Tibial nerve (tissue), 4 donors: ENCODE measurements around the gene SEMA3E. TPM values are rescaled to one million over a fixed set of nuclear protein-coding genes. Genes with fewer than 3 reads are reported as not detected.

Experiments used
- DNase-seq, 2 donors: peaks; one replicate each; pipeline ENCODE4 v3.0.0-alpha.2; 2019; ENCODE audit warnings: low spot score in 2 of 2
- H3K27ac ChIP-seq, 4 donors: fragments of 200-600 bp; sonication (generic) in 3 of 4; one replicate each; pipeline ENCODE4 v1.5.1; 2017 to 2019; ENCODE audit warnings: mild to moderate bottlenecking in 1 of 4
- H3K27me3 ChIP-seq, 2 donors: fragments of 200-600 bp; sonication (generic) in 1 of 2; one replicate each; pipeline versions ENCODE4 v1.5.1 to v1.6.0; 2017 to 2019
- H3K36me3 ChIP-seq, 3 donors: fragments of 200-600 bp; sonication (generic); one replicate each; pipeline ENCODE4 v1.5.1; 2018 to 2019
- H3K4me1 ChIP-seq, 4 donors: fragments of 200-600 bp; sonication (generic) in 3 of 4; one replicate each; pipeline ENCODE4 v1.5.1; 2017 to 2019
- H3K4me3 ChIP-seq, 4 donors: fragments of 200-600 bp; sonication (generic) in 3 of 4; one replicate each; pipeline ENCODE4 v1.5.1; 2017 to 2019; ENCODE audit warnings: mild to moderate bottlenecking in 1 of 4, moderate library complexity in 1 of 4
- H3K9me3 ChIP-seq, 4 donors: fragments of 200-600 bp; sonication (generic) in 3 of 4; one replicate each; pipeline ENCODE4 v1.5.1; 2017 to 2019
- EP300 ChIP-seq, 2 donors: sonication (generic); formaldehyde crosslinking; IDR thresholded peaks; one replicate each; pipeline ENCODE4 v1.6.1; 2017; ENCODE audit warnings: antibody characterized with exemption in 2 of 2, mild to moderate bottlenecking in 1 of 2
- POLR2A ChIP-seq, 2 donors: fragments of 450-650 bp; IDR thresholded peaks; one replicate each; pipeline ENCODE4 v1.6.1; 2017; ENCODE audit warnings: antibody characterized with exemption in 2 of 2, mild to moderate bottlenecking in 2 of 2, moderate library complexity in 2 of 2
- WGBS, 2 donors: methylation state at CpG; one replicate each; pipeline ENCODE4 v1.1.5; 2018; 5-methylcytosine and 5-hydroxymethylcytosine counted together
- total RNA-seq, 4 donors: library from RNA; depleted of rRNA; stranded (reverse); fragments of >200 nt; gene quantifications; one replicate each; pipeline ENCODE4 v1.1.0, GENCODE V29; 2016
- TF ChIP-seq, protein P1 (sequence below), 5 experiments: fragments of 200-600 bp in 3 of 5; fragments of 450-650 bp in 2 of 5; sonication (generic) in 3 of 5; IDR thresholded peaks; one replicate each; pipeline ENCODE4 v1.5.1; 2016 to 2019; ENCODE audit warnings: antibody characterized with exemption in 5 of 5, mild to moderate bottlenecking in 3 of 5, moderate library complexity in 2 of 5

SEMA3E gene
- total RNA-seq, 4 donors from 2014 or later: 0.60 to 21.9 (median 2.9) TPM

DNA sequence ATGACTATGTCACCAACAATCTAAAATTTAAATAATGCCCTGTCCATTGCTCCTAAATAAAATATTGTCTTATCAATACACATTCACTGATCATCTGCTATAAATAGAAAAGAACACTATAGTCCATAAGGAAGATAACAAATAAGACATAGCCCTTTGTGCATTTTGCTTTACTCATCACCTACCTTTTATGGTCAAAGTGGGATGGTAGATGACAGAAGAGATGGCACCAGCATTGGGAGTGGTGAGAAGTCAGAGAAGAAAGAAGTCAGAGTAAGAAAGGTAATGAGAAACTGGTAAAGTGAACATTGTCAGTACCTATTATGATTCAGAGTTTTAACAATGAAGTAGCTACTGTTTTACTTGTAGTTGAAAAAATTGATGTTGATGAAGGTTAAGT lies 31.1 kb downstream of the SEMA3E start:
- DNase-seq: no peak
- Histone ChIP-seq H3K9me3 (peaks cover 0 to 5% (median 0%) of the 10 kb centered on the region in 4 donors), H3K4me1 (no peaks in the 10 kb centered on the region), H3K4me3 (no peak overlapping the region), H3K36me3 (no peaks in the 10 kb centered on the region), H3K27ac (no peak overlapping the region), H3K27me3 (no peaks in the 10 kb centered on the region)
- no peak for TF ChIP-seq EP300 (IDR thresholded peaks at IDR 0.05)
- TF ChIP-seq POLR2A (IDR thresholded peaks at IDR 0.05): no peak
- TF ChIP-seq, protein P1, sequence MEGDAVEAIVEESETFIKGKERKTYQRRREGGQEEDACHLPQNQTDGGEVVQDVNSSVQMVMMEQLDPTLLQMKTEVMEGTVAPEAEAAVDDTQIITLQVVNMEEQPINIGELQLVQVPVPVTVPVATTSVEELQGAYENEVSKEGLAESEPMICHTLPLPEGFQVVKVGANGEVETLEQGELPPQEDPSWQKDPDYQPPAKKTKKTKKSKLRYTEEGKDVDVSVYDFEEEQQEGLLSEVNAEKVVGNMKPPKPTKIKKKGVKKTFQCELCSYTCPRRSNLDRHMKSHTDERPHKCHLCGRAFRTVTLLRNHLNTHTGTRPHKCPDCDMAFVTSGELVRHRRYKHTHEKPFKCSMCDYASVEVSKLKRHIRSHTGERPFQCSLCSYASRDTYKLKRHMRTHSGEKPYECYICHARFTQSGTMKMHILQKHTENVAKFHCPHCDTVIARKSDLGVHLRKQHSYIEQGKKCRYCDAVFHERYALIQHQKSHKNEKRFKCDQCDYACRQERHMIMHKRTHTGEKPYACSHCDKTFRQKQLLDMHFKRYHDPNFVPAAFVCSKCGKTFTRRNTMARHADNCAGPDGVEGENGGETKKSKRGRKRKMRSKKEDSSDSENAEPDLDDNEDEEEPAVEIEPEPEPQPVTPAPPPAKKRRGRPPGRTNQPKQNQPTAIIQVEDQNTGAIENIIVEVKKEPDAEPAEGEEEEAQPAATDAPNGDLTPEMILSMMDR (IDR thresholded peaks at IDR 0.05): no peak

DNA sequence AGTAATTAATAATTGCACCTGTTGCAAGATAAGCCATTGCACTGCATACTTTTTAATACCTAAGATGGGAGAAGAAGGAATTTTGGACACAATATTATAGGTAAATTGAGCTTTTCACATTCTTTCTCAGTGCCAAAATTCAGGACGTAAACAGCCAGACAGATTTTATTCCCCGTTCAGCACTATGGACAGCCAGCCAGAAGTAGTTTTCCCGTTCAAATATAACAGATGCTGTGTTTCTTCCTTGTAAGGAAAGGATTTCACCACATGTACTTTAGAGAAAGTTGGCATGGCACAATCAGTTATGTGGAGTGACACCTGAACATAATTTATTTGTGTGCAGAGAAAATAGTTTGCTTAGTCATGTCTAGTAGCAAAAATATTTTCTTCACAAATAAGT lies 34.8 kb downstream of the SEMA3E start:
- Histone ChIP-seq H3K36me3 (no peaks in the 10 kb centered on the region), H3K4me3 (no peak overlapping the region), H3K9me3 (no peaks in the 10 kb centered on the region), H3K27ac (no peak overlapping the region), H3K4me1 (no peaks in the 10 kb centered on the region), H3K27me3 (no peaks in the 10 kb centered on the region)
- no peak for DNase-seq
- 36 to 44% methylated on average over 3 of the region's 3 CpGs for WGBS, 2 donors
- TF ChIP-seq, protein P1 (IDR thresholded peaks at IDR 0.05): no peak
- TF ChIP-seq EP300 (IDR thresholded peaks at IDR 0.05): no peak
- no peak for TF ChIP-seq POLR2A (IDR thresholded peaks at IDR 0.05)

DNA sequence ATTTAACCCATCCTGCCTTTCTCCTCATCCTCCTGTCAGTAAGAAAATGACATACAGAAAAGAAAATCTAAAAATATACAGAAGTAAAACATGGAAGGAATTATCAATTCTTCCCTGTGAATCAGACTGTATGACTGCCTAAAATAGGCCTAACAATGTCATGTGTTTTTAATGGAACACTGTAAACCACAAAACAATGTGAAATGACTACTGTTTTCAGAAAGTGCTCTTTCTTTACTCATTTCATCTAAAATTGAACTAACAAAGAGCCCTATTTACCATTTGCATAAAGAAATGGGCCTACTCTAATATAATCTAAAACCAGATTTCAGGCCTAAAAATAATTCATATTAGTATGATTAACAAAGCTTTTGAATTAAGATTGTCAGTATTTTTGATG lies 35.7 kb downstream of the SEMA3E start:
- TF ChIP-seq EP300 (IDR thresholded peaks at IDR 0.05) (no peak), POLR2A (IDR thresholded peaks at IDR 0.05) (no peak)
- TF ChIP-seq, protein P1 (IDR thresholded peaks at IDR 0.05): no peak
- Histone ChIP-seq H3K4me3 (no peak overlapping the region), H3K27ac (no peak overlapping the region), H3K4me1 (no peaks in the 10 kb centered on the region), H3K27me3 (no peaks in the 10 kb centered on the region), H3K36me3 (no peaks in the 10 kb centered on the region), H3K9me3 (no peaks in the 10 kb centered on the region)
- no peak for DNase-seq

DNA sequence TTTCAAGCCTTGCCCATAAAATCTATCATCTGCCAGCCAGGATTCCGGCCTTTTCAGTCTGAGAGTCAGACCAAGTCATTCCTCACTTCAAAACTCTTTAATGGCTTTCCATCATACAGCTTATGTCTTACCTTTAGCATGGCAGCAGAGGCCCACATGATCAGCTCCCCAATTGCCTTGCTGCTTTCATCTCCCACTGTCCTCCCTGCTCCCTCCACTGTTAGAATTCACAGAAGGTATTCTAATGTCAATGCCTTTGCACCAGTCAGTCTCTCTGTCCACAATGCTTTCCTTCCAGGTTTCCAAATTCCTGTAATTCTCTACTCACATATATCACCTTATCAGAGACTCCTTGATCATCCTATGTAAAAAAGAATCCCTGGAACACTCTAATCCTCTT lies 37.2 kb downstream of the SEMA3E start:
- Histone ChIP-seq H3K36me3 (no peaks in the 10 kb centered on the region), H3K27ac (no peak overlapping the region), H3K4me3 (no peak overlapping the region), H3K27me3 (no peaks in the 10 kb centered on the region), H3K9me3 (no peaks in the 10 kb centered on the region), H3K4me1 (no peaks in the 10 kb centered on the region)
- TF ChIP-seq, protein P1 (IDR thresholded peaks at IDR 0.05): no peak
- no peak for TF ChIP-seq POLR2A (IDR thresholded peaks at IDR 0.05)
- TF ChIP-seq EP300 (IDR thresholded peaks at IDR 0.05): no peak
- WGBS, 2 donors: 93 to 94% methylated on average over 1 of the region's 1 CpG
- no peak for DNase-seq

DNA sequence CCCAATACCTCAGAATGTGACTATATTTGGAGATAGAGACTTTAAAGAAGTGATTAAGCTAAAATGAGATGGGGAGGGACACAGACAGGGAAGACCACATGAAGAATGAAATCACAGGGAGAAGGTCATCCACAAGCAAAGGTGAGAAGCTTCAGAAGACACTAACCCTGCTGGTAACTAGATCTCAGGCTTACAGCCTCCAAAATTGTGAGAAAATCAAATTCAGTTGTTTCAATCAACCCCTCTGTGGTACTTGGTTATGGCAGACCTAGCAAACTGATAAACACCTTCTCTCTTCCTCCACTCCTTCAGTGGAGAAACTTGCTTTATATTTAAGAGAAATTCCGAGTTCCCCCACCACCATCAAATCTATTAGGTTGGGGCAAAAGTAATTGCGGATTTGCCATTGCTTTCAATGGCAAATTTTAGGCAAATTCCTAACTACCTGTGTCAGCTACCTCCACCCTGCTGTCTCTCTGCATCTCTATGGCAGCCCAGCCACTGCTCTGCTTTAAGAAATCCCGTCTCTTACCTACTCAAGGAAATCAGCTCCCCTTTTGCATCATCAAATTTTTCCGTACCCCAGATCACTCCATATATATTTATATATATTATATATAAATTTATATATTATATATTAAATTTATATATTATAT lies 38.2 kb downstream of the SEMA3E start:
- Histone ChIP-seq H3K36me3 (no peaks in the 10 kb centered on the region), H3K9me3 (no peaks in the 10 kb centered on the region), H3K27me3 (no peaks in the 10 kb centered on the region), H3K4me1 (no peaks in the 10 kb centered on the region), H3K4me3 (no peak overlapping the region), H3K27ac (no peak overlapping the region)
- TF ChIP-seq, protein P1 (IDR thresholded peaks at IDR 0.05): no peak
- TF ChIP-seq EP300 (IDR thresholded peaks at IDR 0.05): no peak
- no peak for TF ChIP-seq POLR2A (IDR thresholded peaks at IDR 0.05)
- WGBS, 2 donors: 79 to 80% methylated on average over 4 of the region's 4 CpGs
- no peak for DNase-seq
